Smooth muscle cell (in vitro differentiated cells): ENCODE measurements around the gene CDK17. TPM values are rescaled to one million over a fixed set of nuclear protein-coding genes. Genes with fewer than 3 reads are reported as not detected.

Experiments used
- DNase-seq: peaks from one replicate; lab custom pipeline; 2025; ENCODE audit not compliant: unreplicated experiment; lab: John Stamatoyannopoulos, UW
- H2AFZ ChIP-seq: fragments of 200-600 bp; sonication (generic); 2 replicates; pipeline ENCODE4 v1.6.0; 2016; ENCODE audit warnings: antibody characterized with exemption, low read depth, mild to moderate bottlenecking
- H3F3A ChIP-seq: fragments of 200-600 bp; sonication (generic); 2 replicates; pipeline ENCODE4 v1.6.0; 2017; ENCODE audit warnings: antibody characterized with exemption, low read depth
- H3K27ac ChIP-seq: fragments of 200-600 bp; sonication (generic); 2 replicates; pipeline ENCODE4 v1.5.1; 2016; ENCODE audit warnings: low read depth, mild to moderate bottlenecking
- H3K27me3 ChIP-seq: fragments of 200-600 bp; sonication (generic); 2 replicates; pipeline ENCODE4 v1.6.1; 2016; ENCODE audit warnings: low read depth, mild to moderate bottlenecking
- H3K36me3 ChIP-seq: fragments of 200-600 bp; sonication (generic); 2 replicates; pipeline ENCODE4 v1.5.1; 2016; ENCODE audit warnings: low read depth
- H3K4me1 ChIP-seq: fragments of 200-600 bp; sonication (generic); 2 replicates; pipeline ENCODE4 v1.5.1; 2016; ENCODE audit warnings: low read depth
- H3K4me2 ChIP-seq: fragments of 200-600 bp; sonication (generic); 2 replicates; pipeline ENCODE4 v1.6.0; 2016; ENCODE audit warnings: mild to moderate bottlenecking
- H3K4me3 ChIP-seq: fragments of 200-600 bp; sonication (generic); 2 replicates; pipeline ENCODE4 v1.5.1; 2016; ENCODE audit warnings: mild to moderate bottlenecking
- H3K79me2 ChIP-seq: fragments of 200-600 bp; sonication (generic); 2 replicates; pipeline ENCODE4 v1.6.0; 2016; ENCODE audit warnings: low read depth, mild to moderate bottlenecking
- H3K9ac ChIP-seq: fragments of 200-600 bp; sonication (generic); 2 replicates; pipeline ENCODE4 v1.6.0; 2016; ENCODE audit warnings: low read depth
- H3K9me3 ChIP-seq: fragments of 200-600 bp; sonication (generic); replicated peaks from 2 replicates; pipeline ENCODE4 v1.5.1; 2016; ENCODE audit warnings: low read depth
- H4K20me1 ChIP-seq: fragments of 200-600 bp; sonication (generic); 2 replicates; pipeline ENCODE4 v1.6.0; 2016; ENCODE audit warnings: low read depth
- CTCF ChIP-seq: fragments of 200-600 bp; sonication (generic); IDR thresholded peaks from 2 replicates; pipeline ENCODE4 v1.5.1; 2017; ENCODE audit warnings: borderline replicate concordance, mild to moderate bottlenecking, antibody characterized with exemption; ENCODE audit not compliant: insufficient read depth, poor library complexity, severe bottlenecking
- WGBS: methylation state at CpG from one replicate; pipeline ENCODE4 v1.1.7; 2016; ENCODE audit warnings: low lambda C conversion rate; 5-methylcytosine and 5-hydroxymethylcytosine counted together
- polyA plus RNA-seq: library from polyadenylated mRNA; unstranded; fragments of >200 nt; fragmentation: Nextera tagmentation; extraction: Ambion mirVana; gene quantifications from 2 replicates; pipeline ENCODE4 v1.2.1, GENCODE V29; 2016
- total RNA-seq: library from RNA; depleted of rRNA; stranded (reverse); fragments of >200 nt; gene quantifications from 2 replicates; pipeline ENCODE4 v1.2.3, GENCODE V29; 2014

The CDK17 gene
- total and polyA plus RNA-seq, 2 experiments from 2014 or later, result 16.0 to 49.8 TPM

GRCh38 chr12:96354326-96354725, 45.9 kb downstream of the CDK17 start:
- no peak overlapping the region for H3K27ac ChIP-seq

GRCh38 chr12:96352161-96352835, 47.9 kb downstream of the CDK17 start:
- 84% methylated on average over 3 of the region's 3 CpGs for WGBS
- Histone ChIP-seq H3K9me3 (no peaks in the 10 kb centered on the region), H3K9ac (no peak overlapping the region), H3K79me2 (peaks cover 98% of the 10 kb centered on the region), H3K27me3 (no peaks in the 10 kb centered on the region), H3K27ac (no peak overlapping the region), H4K20me1 (peaks cover 99% of the 10 kb centered on the region), H3K4me1 (no peaks in the 10 kb centered on the region), H3K4me2 (no peak overlapping the region), H3K4me3 (no peak overlapping the region), H3K36me3 (no peaks in the 10 kb centered on the region), H3F3A (no peaks in the 10 kb centered on the region), H2AFZ (no peak overlapping the region)
- no peak for TF ChIP-seq CTCF
- DNase-seq, result no peak

More at GRCh38 chr12:96354326-96354725, 45.9 kb downstream of the CDK17 start:
- H3K9ac ChIP-seq, result no peak overlapping the region
- no peak overlapping the region for H3K4me2 ChIP-seq
- H3K4me3 ChIP-seq, result no peak overlapping the region
- WGBS, result 90% methylated on average over 3 of the region's 3 CpGs
- no peaks in the 10 kb centered on the region for H3K4me1 ChIP-seq
- H3K36me3 ChIP-seq, result no peaks in the 10 kb centered on the region
- no peak for DNase-seq
- no peak for TF ChIP-seq CTCF
- no peak overlapping the region for H2AFZ ChIP-seq
- H3F3A ChIP-seq, result no peaks in the 10 kb centered on the region
- H3K79me2 ChIP-seq, result peaks cover 99% of the 10 kb centered on the region
- peaks cover 98% of the 10 kb centered on the region for H4K20me1 ChIP-seq
- H3K27me3 ChIP-seq, result no peaks in the 10 kb centered on the region
- no peaks in the 10 kb centered on the region for H3K9me3 ChIP-seq

- no peak for DNase-seq
- TF ChIP-seq CTCF, result no peak
- H4K20me1 ChIP-seq, result peaks cover 95% of the 10 kb centered on the region
- H3F3A ChIP-seq, result no peaks in the 10 kb centered on the region
- H3K36me3 ChIP-seq, result no peaks in the 10 kb centered on the region
- no peak overlapping the region for H2AFZ ChIP-seq
- H3K4me3 ChIP-seq, result no peak overlapping the region
- H3K27me3 ChIP-seq, result no peaks in the 10 kb centered on the region
- H3K9ac ChIP-seq, result no peak overlapping the region
- no peak overlapping the region for H3K27ac ChIP-seq
- H3K4me1 ChIP-seq, result no peaks in the 10 kb centered on the region
- 92% methylated on average over 1 of the region's 1 CpG for WGBS
- peaks cover 98% of the 10 kb centered on the region for H3K79me2 ChIP-seq
- H3K9me3 ChIP-seq, result no peaks in the 10 kb centered on the region
- H3K4me2 ChIP-seq, result no peak overlapping the region
Measured at GRCh38 chr12:96350982-96351381, 49.3 kb downstream of the CDK17 start.
